Astrocyte (in vitro differentiated cells and primary cell): ENCODE data around the gene UGT1A6.

Source experiments
- EZH2 ChIP-seq: IDR thresholded peaks from 2 replicates; pipeline ENCODE4 v1.6.1; 2012; ENCODE audit warnings: mild to moderate bottlenecking, low read length, inconsistent platforms; ENCODE audit not compliant: insufficient read depth
- TF ChIP-seq, protein P1 (sequence below): IDR thresholded peaks from 2 replicates; pipeline ENCODE4 v1.5.1; 2011; ENCODE audit warnings: low read depth, mild to moderate bottlenecking, inconsistent platforms, low read length, moderate library complexity; ENCODE audit not compliant: insufficient read depth

DNA sequence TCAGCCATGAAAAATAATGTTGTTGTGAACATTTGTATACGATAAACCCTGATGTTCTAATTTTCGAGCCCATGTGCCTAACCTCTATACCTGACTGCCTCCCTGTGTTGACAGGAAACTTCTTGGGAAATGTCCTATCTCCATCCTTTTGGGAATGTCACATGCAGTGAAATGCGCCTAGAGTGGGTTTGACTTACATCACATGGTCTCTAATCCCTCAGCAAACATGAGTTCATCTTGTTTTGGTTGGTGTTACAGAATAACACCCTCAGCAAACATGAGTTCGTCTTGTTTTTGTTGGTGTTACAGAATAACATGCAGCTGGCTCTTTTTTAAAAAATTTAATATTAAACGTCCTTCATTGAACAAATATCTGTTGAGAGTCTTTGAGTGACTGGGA, 4.3 kb upstream of the UGT1A6 start:
- TF ChIP-seq, protein P1, sequence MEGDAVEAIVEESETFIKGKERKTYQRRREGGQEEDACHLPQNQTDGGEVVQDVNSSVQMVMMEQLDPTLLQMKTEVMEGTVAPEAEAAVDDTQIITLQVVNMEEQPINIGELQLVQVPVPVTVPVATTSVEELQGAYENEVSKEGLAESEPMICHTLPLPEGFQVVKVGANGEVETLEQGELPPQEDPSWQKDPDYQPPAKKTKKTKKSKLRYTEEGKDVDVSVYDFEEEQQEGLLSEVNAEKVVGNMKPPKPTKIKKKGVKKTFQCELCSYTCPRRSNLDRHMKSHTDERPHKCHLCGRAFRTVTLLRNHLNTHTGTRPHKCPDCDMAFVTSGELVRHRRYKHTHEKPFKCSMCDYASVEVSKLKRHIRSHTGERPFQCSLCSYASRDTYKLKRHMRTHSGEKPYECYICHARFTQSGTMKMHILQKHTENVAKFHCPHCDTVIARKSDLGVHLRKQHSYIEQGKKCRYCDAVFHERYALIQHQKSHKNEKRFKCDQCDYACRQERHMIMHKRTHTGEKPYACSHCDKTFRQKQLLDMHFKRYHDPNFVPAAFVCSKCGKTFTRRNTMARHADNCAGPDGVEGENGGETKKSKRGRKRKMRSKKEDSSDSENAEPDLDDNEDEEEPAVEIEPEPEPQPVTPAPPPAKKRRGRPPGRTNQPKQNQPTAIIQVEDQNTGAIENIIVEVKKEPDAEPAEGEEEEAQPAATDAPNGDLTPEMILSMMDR, result no peak
- TF ChIP-seq EZH2, result no peak
